GM21723 (cell line): ENCODE measurements around the gene LRRC75B.

Source experiments
- ATAC-seq: cut with Tn5 transposase; IDR thresholded peaks from one replicate; pipeline ENCODE4 v1.9.1; 2021; ENCODE audit warnings: mild to moderate bottlenecking, moderate library complexity; ENCODE audit not compliant: unreplicated experiment

Gene LRRC75B

GRCh38 chr22:24587948-24588347 lies 4.9 kb downstream of the LRRC75B start:
- no peak for ATAC-seq

- ATAC-seq: no peak
Observed at GRCh38 chr22:24587251-24587650, 5.6 kb downstream of the LRRC75B start.

GRCh38 chr22:24585927-24586546 lies 6.8 kb downstream of the LRRC75B start:
- no peak for ATAC-seq

- ATAC-seq: no peak
Observed at GRCh38 chr22:24585461-24585860, 7.4 kb downstream of the LRRC75B start.

GRCh38 chr22:24584871-24585411 lies 7.9 kb downstream of the LRRC75B start:
- ATAC-seq: no peak

- no peak for ATAC-seq
Observed at GRCh38 chr22:24584166-24584790, 8.6 kb downstream of the LRRC75B start.

GRCh38 chr22:24583221-24584165 lies 9.4 kb downstream of the LRRC75B start:
- no peak for ATAC-seq

GRCh38 chr22:24582056-24582814 lies 10.6 kb downstream of the LRRC75B start:
- no peak for ATAC-seq

- ATAC-seq: no peak
Observed at GRCh38 chr22:24580276-24580675, 12.6 kb downstream of the LRRC75B start.

GRCh38 chr22:24579258-24579601 lies 13.6 kb downstream of the LRRC75B start:
- ATAC-seq: no peak

GRCh38 chr22:24578355-24579257 lies 14.3 kb downstream of the LRRC75B start:
- no peak for ATAC-seq

GRCh38 chr22:24576778-24577177 lies 16.1 kb downstream of the LRRC75B start:
- no peak for ATAC-seq

- ATAC-seq: no peak
Observed at GRCh38 chr22:24571266-24571665, 21.6 kb downstream of the LRRC75B start.

GRCh38 chr22:24567668-24568067 lies 25.2 kb downstream of the LRRC75B start:
- no peak for ATAC-seq

GRCh38 chr22:24566899-24567511 lies 25.9 kb downstream of the LRRC75B start:
- ATAC-seq: no peak

- no peak for ATAC-seq
Observed at GRCh38 chr22:24565077-24565476, 27.8 kb downstream of the LRRC75B start.

GRCh38 chr22:24564376-24565058 lies 28.4 kb downstream of the LRRC75B start:
- ATAC-seq: no peak

GRCh38 chr22:24563246-24563645 lies 29.6 kb downstream of the LRRC75B start:
- ATAC-seq: no peak

GRCh38 chr22:24559471-24559870 lies 33.4 kb downstream of the LRRC75B start:
- no peak for ATAC-seq
